Measurements from ENCODE around the gene CCDC187. TPM values are rescaled to one million over a fixed set of nuclear protein-coding genes. Genes with fewer than 3 reads are reported as not detected.
"Not testable (repeated sequence)": the region's sequence is repeated elsewhere in the genome, so short reads cannot be mapped to it uniquely, and the experiment has no call there.

The CCDC187 gene
- total RNA-seq, 1 experiment from 2014 or later = 0.61 TPM

DNA sequence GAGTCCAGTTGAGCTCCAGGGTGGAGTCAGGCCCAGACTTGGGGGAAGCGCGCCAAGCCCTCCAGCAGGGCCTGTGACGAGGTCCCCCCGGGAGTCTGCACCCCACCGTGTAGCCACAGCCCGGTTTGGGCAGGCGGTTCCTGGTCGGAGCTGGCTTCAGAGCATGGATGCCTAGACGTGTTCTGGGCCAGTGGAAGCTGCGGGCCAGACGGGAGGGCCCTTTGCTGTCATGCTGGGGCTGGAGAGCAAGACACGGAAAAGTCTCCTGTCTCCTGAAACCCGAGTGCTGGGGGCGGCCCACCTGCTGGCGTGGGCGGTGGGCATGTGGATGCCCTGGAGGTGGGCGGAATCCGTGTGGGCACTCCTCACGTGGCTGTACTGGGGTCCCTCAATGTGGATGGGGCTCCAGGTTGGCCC is 25.3 kb upstream of the CCDC187 start:
- in situ Hi-C loops (cut with HindIII; ENCODE audit: low sequenced_read_pairs) = no loop called here
- DNase-seq (ENCODE audit: low spot score) = no peak

DNA sequence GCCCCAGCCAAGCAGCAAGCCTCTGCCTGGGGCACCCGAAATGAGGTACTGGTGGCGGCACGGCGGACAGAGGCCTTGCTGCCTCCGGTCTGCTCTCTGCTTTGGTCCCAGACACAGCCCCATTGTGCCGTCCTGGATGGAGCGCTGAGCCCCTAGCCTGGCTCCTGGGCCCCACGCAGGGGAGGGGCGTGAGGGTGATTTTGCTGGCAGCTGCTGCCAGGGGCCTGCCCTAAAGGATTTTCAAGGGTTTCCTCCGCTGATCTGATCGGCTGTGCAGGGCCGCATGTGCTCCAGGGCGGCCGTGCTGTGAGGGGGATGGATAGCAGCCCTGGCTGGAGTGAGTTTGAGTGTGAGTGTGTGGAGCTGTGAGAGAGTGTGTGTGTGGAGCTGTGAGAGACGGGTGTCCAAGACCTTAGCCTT is 24.7 kb upstream of the CCDC187 start:
- peak; percentile 45 for DNase-seq (ENCODE audit: low spot score)
- in situ Hi-C loops (cut with HindIII; ENCODE audit: low sequenced_read_pairs) = no loop called here

- DNase-seq (ENCODE audit: low spot score) = no peak
- in situ Hi-C loops (cut with HindIII; ENCODE audit: low sequenced_read_pairs) = no loop called here
These were observed 24.2 kb upstream of the CCDC187 start for GRCh38 chr9:136328011-136328621.

DNA sequence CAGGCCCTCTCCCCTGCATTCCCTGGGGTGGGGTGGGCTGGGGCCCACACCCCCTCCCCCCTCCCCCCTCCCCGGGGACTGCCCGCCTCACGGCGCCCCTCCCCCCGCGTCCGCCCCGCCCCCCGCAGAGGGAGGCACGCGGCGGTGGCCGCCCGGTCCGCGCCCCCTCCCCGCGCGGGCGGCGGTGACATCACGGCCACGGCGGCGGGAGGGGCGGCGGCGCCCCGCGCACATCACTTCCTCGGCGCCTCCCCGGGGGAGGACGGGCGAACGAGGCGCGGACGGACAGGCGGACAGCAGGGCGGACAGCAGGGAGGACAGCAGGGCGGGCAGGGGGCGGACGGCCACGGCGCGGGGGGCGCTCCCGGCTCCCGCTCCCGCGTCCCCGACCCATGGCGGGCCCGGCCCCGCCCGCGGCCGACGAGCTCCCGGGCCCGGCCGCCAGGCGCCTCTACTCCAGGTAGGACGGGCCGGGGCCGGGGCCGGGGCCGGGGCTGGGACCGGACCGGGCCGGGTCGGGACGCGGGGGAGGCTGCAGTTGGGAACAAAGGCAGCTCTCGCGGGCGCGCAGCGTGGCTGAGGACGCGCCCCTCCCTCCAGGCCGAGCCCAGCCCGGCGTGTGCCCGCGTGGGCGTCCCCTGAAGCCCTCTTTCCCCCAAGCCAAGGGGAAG is 23.5 kb upstream of the CCDC187 start, which contains the start of gene GPSM1:
TSS of gene GPSM1 (plus strand) at position 236 of the 671 bp plus-strand sequence. CDS start at position 393, 157 bp downstream.
- in situ Hi-C loops (cut with HindIII; ENCODE audit: low sequenced_read_pairs) = no loop called here
- no peak for DNase-seq (ENCODE audit: low spot score)

GRCh38 chr9:136326761-136327303 is 22.9 kb upstream of the CCDC187 start:
- DNase-seq (ENCODE audit: low spot score) = no peak
- in situ Hi-C loops (cut with HindIII; ENCODE audit: low sequenced_read_pairs) = no loop called here

GRCh38 chr9:136326061-136326760 is 22.3 kb upstream of the CCDC187 start:
- DNase-seq (ENCODE audit: low spot score) = peak; percentile 81
- in situ Hi-C loops (cut with HindIII; ENCODE audit: low sequenced_read_pairs) = no loop called here

DNA sequence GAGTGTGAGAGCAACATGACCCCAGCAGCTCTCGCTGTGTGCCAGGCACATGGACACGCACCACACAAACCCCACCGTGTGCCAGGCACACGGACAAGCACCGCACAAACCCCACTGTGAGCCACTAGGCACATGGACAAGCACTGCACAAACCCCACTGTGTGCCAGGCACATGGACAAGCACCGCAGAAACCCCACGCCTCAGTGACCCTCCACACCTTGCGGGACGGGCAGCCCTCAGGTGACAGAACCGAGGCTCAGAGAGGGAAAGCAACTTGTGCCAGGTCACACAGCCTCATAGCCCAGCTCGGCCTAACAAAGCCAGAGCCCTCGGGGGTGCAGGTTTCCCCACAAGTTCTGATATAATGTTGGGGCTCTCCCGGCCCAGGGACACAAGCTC is 21.5 kb upstream of the CCDC187 start:
- in situ Hi-C loops (cut with HindIII; ENCODE audit: low sequenced_read_pairs) = no loop called here
- DNase-seq (ENCODE audit: low spot score) = no peak

DNA sequence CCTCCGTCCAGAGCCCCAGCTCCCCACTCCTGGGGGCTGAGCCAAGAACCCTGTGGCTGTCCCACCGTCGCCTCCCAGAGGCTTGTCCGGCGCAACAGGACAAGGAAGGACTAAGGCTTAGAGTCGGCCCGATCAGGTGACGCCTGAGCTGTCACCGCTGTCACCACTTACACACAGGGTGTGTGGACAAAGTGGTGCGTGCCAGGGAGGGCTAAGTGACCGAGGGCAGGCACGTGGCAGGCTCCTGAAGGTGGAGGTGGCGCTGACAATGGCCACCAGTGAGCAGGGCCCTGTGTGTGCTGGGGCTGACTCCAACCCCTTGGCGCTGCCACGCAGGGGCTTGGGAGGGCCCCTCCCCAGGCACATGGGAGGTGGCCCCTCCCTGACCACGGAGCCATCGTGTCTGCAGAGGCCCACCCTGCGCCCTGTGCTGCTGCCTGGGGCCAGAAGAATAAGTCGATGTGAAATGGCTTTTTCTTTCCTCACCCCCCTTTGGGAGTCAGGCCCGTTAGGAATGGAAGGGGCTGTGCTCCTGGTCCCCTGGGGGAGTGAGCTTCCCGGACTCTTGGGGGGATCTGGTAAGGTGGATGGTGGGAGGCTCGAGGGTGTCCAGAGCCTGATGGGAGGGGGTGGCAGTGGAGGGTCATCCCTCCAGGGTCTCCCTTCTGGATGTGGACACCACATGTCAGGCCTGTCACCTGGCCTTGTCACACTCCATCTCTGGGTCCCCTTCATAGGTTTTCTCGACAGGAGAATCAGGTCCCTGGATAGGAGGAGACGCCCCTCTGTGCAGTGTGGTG is 20.8 kb upstream of the CCDC187 start:
- no peak for DNase-seq (ENCODE audit: low spot score)

GRCh38 chr9:136323371-136323789 is 19.5 kb upstream of the CCDC187 start:
- in situ Hi-C loops (cut with HindIII; ENCODE audit: low sequenced_read_pairs) = no loop called here
- DNase-seq (ENCODE audit: low spot score) = peak; percentile 54

More for the DNA sequence above, 20.8 kb upstream of the CCDC187 start:
- in situ Hi-C loops (cut with HindIII; ENCODE audit: low sequenced_read_pairs) = no loop called here

GRCh38 chr9:136322756-136323330 is 18.9 kb upstream of the CCDC187 start:
- in situ Hi-C loops (cut with HindIII; ENCODE audit: low sequenced_read_pairs) = no loop called here
- DNase-seq (ENCODE audit: low spot score) = no peak

GRCh38 chr9:136321561-136321960 is 17.7 kb upstream of the CCDC187 start:
- no peak for DNase-seq (ENCODE audit: low spot score)
- in situ Hi-C loops (cut with HindIII; ENCODE audit: low sequenced_read_pairs) = no loop called here

- DNase-seq (ENCODE audit: low spot score); in situ Hi-C loops (cut with HindIII; ENCODE audit: low sequenced_read_pairs): not testable (repeated sequence)
These were observed 17.1 kb upstream of the CCDC187 start for GRCh38 chr9:136320972-136321371.

GRCh38 chr9:136319955-136320354 is 16.1 kb upstream of the CCDC187 start:
- DNase-seq (ENCODE audit: low spot score); in situ Hi-C loops (cut with HindIII; ENCODE audit: low sequenced_read_pairs): not testable (repeated sequence)

- DNase-seq (ENCODE audit: low spot score); in situ Hi-C loops (cut with HindIII; ENCODE audit: low sequenced_read_pairs): not testable (repeated sequence)
These were observed 15.3 kb upstream of the CCDC187 start for GRCh38 chr9:136319244-136319643.

DNA sequence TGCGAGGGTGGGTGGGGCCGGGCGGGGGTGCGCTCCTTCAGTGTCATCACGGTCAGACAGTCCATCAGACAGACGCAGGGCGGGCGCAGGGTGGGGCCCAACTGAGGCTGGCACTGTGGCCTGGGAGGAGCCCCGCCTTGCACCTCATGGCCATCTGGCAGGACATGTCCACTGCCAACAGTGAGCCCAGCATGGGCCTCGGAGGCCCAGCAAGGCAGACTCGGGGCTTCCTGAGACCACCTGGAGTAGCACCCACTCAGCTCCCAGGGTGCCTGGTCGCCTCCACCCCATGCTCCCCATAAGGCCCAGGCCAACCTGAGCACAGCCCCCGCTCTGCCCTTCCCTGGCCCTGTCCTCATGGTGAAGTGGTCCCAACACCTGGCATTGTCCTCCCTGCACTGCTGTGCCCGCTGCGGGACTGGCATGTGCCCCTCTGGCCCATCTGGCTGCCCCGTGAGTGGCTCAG is 14.9 kb upstream of the CCDC187 start:
- DNase-seq (ENCODE audit: low spot score) = no peak
- in situ Hi-C loops (cut with HindIII; ENCODE audit: low sequenced_read_pairs) = no loop called here

DNA sequence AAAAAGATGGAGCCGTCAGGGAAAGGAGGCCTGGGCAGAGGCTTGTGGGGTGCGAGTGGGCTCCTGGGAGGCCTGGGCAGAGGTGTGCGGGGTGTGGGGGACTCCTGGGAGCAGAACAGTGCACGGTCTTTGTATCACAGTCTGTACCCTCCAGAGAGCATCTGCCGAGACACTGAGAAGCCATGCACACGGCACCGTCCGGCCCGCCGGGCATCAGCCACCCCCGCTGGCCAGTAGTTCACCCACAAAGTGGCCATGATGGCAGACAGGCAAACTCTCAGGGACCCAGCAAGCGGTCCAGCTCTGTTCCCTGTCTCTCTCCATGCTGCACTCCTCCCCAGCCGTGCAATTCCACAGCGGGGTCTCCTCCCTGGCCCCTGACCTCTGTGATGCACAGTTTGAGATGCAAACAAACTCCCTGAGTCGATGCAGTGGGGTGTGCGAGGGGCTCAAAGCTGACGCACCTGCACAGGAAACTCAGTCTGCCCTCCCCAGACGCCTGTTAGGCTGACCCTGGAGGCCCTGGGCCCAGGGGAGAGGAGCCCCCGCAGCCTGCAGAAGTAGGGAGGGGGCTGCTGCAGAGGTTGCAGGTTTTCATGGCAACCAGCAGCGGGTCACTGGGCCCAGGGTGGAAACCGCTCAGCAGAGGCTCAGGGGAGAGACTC is 14.3 kb upstream of the CCDC187 start:
- DNase-seq (ENCODE audit: low spot score) = no peak
- in situ Hi-C loops (cut with HindIII; ENCODE audit: low sequenced_read_pairs) = no loop called here

- in situ Hi-C loops (cut with HindIII; ENCODE audit: low sequenced_read_pairs) = no loop called here
- DNase-seq (ENCODE audit: low spot score) = no peak
These were observed 13.8 kb upstream of the CCDC187 start for GRCh38 chr9:136317695-136318094.

All from G401 (cell line).